Caco-2 (cell line): ENCODE data around the gene MDN1. TPM values are rescaled to one million over a fixed set of nuclear protein-coding genes. Genes with fewer than 3 reads are reported as not detected.
"Not testable (repeated sequence)": the region's sequence is repeated elsewhere in the genome, so short reads cannot be mapped to it uniquely, and the experiment has no call there.

Experiments
- BruUV-seq: library from RNA; stranded (reverse); fragments of 400-500 nt; replicated peaks from 2 replicates; lab custom pipeline; 2021; lab: Mats Ljungman, UMichigan
- CTCF ChIA-PET: fragments of 300-600 bp; sonication (Branson Sonifier 250); formaldehyde crosslinking; loops from one replicate; lab custom pipeline; 2022; ENCODE audit warnings: antibody characterized with exemption; lab: Charles Lee
- POLR2A ChIA-PET: fragments of 300-600 bp; sonication (Branson Sonifier 250); formaldehyde crosslinking; loops from one replicate; lab custom pipeline; 2022; ENCODE audit warnings: antibody characterized with exemption; lab: Charles Lee
- DNase-seq, 2 experiments: peaks; one replicate each; pipeline versions ENCODE4 v3.0.0 to v3.0.0-alpha.2; 2020 to 2022
- H3K27me3 ChIP-seq: replicated peaks from 2 replicates; pipeline ENCODE4 v1.6.0; 2011; ENCODE audit warnings: low read length; ENCODE audit not compliant: control insufficient read depth, insufficient read depth
- H3K36me3 ChIP-seq: 2 replicates; pipeline ENCODE4 v1.5.1; 2011; ENCODE audit warnings: low read length; ENCODE audit not compliant: control insufficient read depth, insufficient read depth
- H3K4me1 ChIP-seq: fragments of 250-450 bp; sonication (Bioruptor Pico); 2 replicates; pipeline ENCODE4 v1.5.1; 2020; ENCODE audit warnings: mild to moderate bottlenecking
- H3K4me3 ChIP-seq: 2 replicates; pipeline ENCODE4 v1.5.1; 2011; ENCODE audit warnings: low read depth, mild to moderate bottlenecking, control low read depth, low read length
- H3K9me3 ChIP-seq: fragments of 250-450 bp; sonication (Bioruptor Pico); 2 replicates; pipeline ENCODE4 v1.5.1; 2020; ENCODE audit warnings: mild to moderate bottlenecking, moderate library complexity
- H3K27ac Mint-ChIP-seq: one replicate; pipeline ENCODE4 v1.8.0; 2022; ENCODE audit warnings: mixed read lengths; ENCODE audit not compliant: unreplicated experiment
- H3K27me3 Mint-ChIP-seq: one replicate; pipeline ENCODE4 v1.8.0; 2022; ENCODE audit warnings: mixed read lengths; ENCODE audit not compliant: insufficient read depth, unreplicated experiment
- H3K36me3 Mint-ChIP-seq: one replicate; pipeline ENCODE4 v1.8.0; 2022; ENCODE audit warnings: mild to moderate bottlenecking, mixed read lengths; ENCODE audit not compliant: insufficient read depth, unreplicated experiment
- H3K4me1 Mint-ChIP-seq: one replicate; pipeline ENCODE4 v1.8.0; 2022; ENCODE audit warnings: low read depth, mixed read lengths; ENCODE audit not compliant: unreplicated experiment
- H3K4me3 Mint-ChIP-seq: one replicate; pipeline ENCODE4 v1.8.0; 2022; ENCODE audit warnings: mild to moderate bottlenecking, moderate library complexity, mixed read lengths; ENCODE audit not compliant: unreplicated experiment
- H3K9me3 Mint-ChIP-seq: one replicate; pipeline ENCODE4 v1.8.0; 2022; ENCODE audit warnings: mixed read lengths; ENCODE audit not compliant: unreplicated experiment
- intact Hi-C: fragments of 100-400 bp; cut with micrococcal nuclease; formaldehyde crosslinking; loops from one replicate; pipeline ENCODE4 v1.10.0; 2022; ENCODE audit not compliant: unreplicated experiment
- total RNA-seq: library from RNA; stranded (reverse); gene quantifications from 2 replicates; pipeline ENCODE4 v1.2.3, GENCODE V29; 2022
- TF ChIP-seq, protein P1 (sequence below), 2 experiments: fragments of 200-600 bp in 1 of 2; IDR thresholded peaks; 1 replicate in 1 of 2; 2 replicates in 1 of 2; pipeline versions ENCODE4 v1.5.1 to v1.8.0; 2011 to 2022; ENCODE audit warnings: antibody characterized with exemption in 1 of 2, control low read depth in 1 of 2, inconsistent platforms in 1 of 2, low read depth in 1 of 2, low read length in 1 of 2, mild to moderate bottlenecking in 1 of 2, moderate library complexity in 1 of 2; ENCODE audit not compliant: insufficient read depth in 1 of 2, severe bottlenecking in 1 of 2, unreplicated experiment in 1 of 2

The MDN1 gene
- total RNA-seq, 1 experiment from 2014 or later = 49.0 TPM

DNA sequence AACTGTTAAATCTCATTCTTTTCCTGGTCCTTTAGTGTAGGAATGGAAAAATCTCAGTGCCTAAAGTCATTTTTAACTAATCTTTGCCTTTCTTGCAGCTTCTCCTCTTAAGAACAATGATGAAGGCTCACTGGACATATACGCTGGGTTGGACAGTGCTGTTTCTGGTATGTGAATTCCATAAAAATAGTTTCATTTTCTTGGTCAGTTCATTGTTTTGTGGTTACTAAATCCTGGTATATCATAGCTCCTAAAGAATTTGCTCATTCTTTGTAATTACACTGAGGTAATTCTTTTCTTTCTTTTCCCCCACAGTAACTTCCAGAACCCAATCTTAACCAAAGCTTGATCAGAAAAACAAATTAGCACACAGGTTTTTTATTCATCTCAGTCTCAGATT lies 33.5 kb upstream of the MDN1 start:
- no peaks in the 10 kb centered on the region for H3K27me3 ChIP-seq
- no peaks in the 10 kb centered on the region for H3K4me1 Mint-ChIP-seq
- H3K4me1 ChIP-seq = no peaks in the 10 kb centered on the region
- H3K4me3 Mint-ChIP-seq = no peak overlapping the region
- H3K27me3 Mint-ChIP-seq = no peaks in the 10 kb centered on the region
- H3K36me3 Mint-ChIP-seq = peaks cover 59% of the 10 kb centered on the region
- ChIA-PET CTCF (no interaction called here), POLR2A (no interaction called here)
- intact Hi-C loops = no loop called here
- no peak overlapping the region for H3K27ac Mint-ChIP-seq
- no peak overlapping the region for H3K4me3 ChIP-seq
- TF ChIP-seq, protein P1, sequence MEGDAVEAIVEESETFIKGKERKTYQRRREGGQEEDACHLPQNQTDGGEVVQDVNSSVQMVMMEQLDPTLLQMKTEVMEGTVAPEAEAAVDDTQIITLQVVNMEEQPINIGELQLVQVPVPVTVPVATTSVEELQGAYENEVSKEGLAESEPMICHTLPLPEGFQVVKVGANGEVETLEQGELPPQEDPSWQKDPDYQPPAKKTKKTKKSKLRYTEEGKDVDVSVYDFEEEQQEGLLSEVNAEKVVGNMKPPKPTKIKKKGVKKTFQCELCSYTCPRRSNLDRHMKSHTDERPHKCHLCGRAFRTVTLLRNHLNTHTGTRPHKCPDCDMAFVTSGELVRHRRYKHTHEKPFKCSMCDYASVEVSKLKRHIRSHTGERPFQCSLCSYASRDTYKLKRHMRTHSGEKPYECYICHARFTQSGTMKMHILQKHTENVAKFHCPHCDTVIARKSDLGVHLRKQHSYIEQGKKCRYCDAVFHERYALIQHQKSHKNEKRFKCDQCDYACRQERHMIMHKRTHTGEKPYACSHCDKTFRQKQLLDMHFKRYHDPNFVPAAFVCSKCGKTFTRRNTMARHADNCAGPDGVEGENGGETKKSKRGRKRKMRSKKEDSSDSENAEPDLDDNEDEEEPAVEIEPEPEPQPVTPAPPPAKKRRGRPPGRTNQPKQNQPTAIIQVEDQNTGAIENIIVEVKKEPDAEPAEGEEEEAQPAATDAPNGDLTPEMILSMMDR (IDR thresholded peaks at IDR 0.05; ENCODE audit: insufficient read depth in 1 of 2, low read depth in 1 of 2, low read length in 1 of 2, severe bottlenecking in 1 of 2, unreplicated experiment in 1 of 2) = no peak
- no TSS peak for BruUV-seq
- no peaks in the 10 kb centered on the region for H3K9me3 Mint-ChIP-seq
- no peak for DNase-seq
- no peaks in the 10 kb centered on the region for H3K9me3 ChIP-seq
- no peaks in the 10 kb centered on the region for H3K36me3 ChIP-seq

DNA sequence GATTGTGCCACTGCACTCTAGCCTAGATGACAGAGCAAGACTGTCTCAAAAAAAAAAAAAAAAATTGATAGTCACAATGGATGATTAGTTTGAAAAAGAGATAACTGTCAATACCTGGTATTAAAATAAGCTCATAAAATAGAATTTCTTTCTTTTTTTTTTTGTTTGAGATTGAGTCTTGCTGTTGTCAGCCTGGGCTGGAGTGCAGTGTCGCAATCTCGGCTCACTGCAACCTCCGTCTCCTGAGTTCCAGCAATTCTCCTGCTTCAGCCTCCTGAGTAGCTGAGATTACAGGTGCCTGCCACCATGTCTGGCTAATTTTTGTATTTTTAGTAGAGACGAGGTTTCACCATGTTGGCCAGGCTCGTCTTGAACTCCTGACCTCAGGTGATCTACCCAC lies 27.9 kb upstream of the MDN1 start:
- H3K36me3 ChIP-seq, H3K9me3 ChIP-seq, CTCF ChIA-PET, H3K4me1 Mint-ChIP-seq, H3K27me3 Mint-ChIP-seq, H3K4me3 ChIP-seq, H3K4me3 Mint-ChIP-seq, H3K4me1 ChIP-seq, intact Hi-C loops, POLR2A ChIA-PET, BruUV-seq, DNase-seq, H3K27ac Mint-ChIP-seq, H3K27me3 ChIP-seq, H3K9me3 Mint-ChIP-seq: not testable (repeated sequence)
- H3K36me3 Mint-ChIP-seq = peaks cover 53% of the 10 kb centered on the region

DNA sequence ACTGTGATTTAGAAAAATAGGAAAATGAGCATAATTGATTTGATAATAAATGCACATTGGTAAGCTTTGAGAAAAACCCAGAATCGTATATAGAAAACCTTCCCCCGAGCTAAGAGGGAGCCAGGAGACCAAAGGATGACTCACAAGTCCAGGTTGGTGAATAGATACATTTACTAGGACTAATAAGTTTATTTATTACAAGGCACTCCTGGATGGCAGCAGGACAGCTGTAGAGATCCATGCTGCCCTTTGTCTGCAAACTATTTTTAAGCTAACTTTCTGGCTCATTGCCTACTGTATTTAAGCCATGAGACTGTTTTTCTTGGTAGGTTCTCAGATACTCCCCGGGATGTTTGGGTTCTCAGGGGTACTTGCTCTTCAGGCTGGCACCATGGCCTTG lies 23.5 kb upstream of the MDN1 start:
- Mint-ChIP-seq H3K4me1 (no peaks in the 10 kb centered on the region), H3K36me3 (peaks cover 31% of the 10 kb centered on the region), H3K27ac (no peak overlapping the region), H3K4me3 (no peak overlapping the region), H3K27me3 (no peaks in the 10 kb centered on the region), H3K9me3 (no peaks in the 10 kb centered on the region)
- no TSS peak for BruUV-seq
- Histone ChIP-seq H3K9me3 (no peaks in the 10 kb centered on the region), H3K4me1 (no peaks in the 10 kb centered on the region), H3K36me3 (no peaks in the 10 kb centered on the region), H3K4me3 (no peak overlapping the region), H3K27me3 (no peaks in the 10 kb centered on the region)
- ChIA-PET CTCF (no interaction called here), POLR2A (no interaction called here)
- TF ChIP-seq, protein P1 (IDR thresholded peaks at IDR 0.05; ENCODE audit: insufficient read depth in 1 of 2, low read depth in 1 of 2, low read length in 1 of 2, severe bottlenecking in 1 of 2, unreplicated experiment in 1 of 2) = no peak
- DNase-seq = no peak
- intact Hi-C loops = no loop called here

DNA sequence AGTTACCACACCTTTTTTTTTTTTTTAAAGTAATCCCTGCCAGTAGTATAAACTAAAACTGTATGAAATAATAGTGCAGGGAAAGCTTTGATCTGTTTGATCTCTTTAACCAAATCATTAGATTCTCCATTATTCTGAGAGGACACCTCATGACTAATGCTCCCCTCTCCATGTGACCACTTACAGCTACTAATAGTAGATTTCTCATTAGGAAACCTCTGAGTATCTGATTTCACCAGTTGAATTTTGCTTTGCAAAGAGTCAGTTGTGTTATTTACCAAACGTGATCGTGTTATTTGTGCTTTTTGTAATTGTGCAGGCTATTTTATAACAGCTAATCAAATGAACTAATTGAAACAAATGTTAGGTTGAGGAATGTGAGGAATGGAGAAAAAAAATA lies 22.6 kb upstream of the MDN1 start:
- DNase-seq = no peak
- intact Hi-C loops = no loop called here
- no peaks in the 10 kb centered on the region for H3K4me1 Mint-ChIP-seq
- TF ChIP-seq, protein P1 (IDR thresholded peaks at IDR 0.05; ENCODE audit: insufficient read depth in 1 of 2, low read depth in 1 of 2, low read length in 1 of 2, severe bottlenecking in 1 of 2, unreplicated experiment in 1 of 2) = no peak
- H3K27me3 Mint-ChIP-seq = no peaks in the 10 kb centered on the region
- H3K9me3 Mint-ChIP-seq = no peaks in the 10 kb centered on the region
- H3K4me3 Mint-ChIP-seq = no peak overlapping the region
- no peaks in the 10 kb centered on the region for H3K9me3 ChIP-seq
- H3K4me3 ChIP-seq = no peak overlapping the region
- H3K36me3 Mint-ChIP-seq = peaks cover 28% of the 10 kb centered on the region
- ChIA-PET CTCF (no interaction called here), POLR2A (no interaction called here)
- H3K4me1 ChIP-seq = no peaks in the 10 kb centered on the region
- H3K36me3 ChIP-seq = no peaks in the 10 kb centered on the region
- H3K27ac Mint-ChIP-seq = no peak overlapping the region
- BruUV-seq = no TSS peak
- no peaks in the 10 kb centered on the region for H3K27me3 ChIP-seq
